HepG2 (cell line): ENCODE results near the gene PCED1B. TPM values are rescaled to one million over a fixed set of nuclear protein-coding genes. Genes with fewer than 3 reads are reported as not detected.

Experiments
- ATAC-seq: fragments of 200-7000 bp; cut with Tn5 transposase; 3 replicates; pipeline ENCODE4 v1.9.1; 2020; ENCODE audit warnings: mild to moderate bottlenecking, moderate library complexity
- BruUV-seq: library from RNA; stranded (reverse); fragments of 400-500 nt; replicated peaks from 2 replicates; lab custom pipeline; 2021; lab: Mats Ljungman, UMichigan
- CTCF ChIA-PET: fragments of 300-600 bp; formaldehyde crosslinking; extraction: SDS; loops from one replicate; lab custom pipeline; 2021; ENCODE audit warnings: low total read pairs, inconsistent platforms, low intra/inter-chr PET ratio; lab: Yijun Ruan, JAX
- POLR2A ChIA-PET: fragments of 350-600 bp; sonication (Branson Sonifier 250); formaldehyde crosslinking; loops from one replicate; lab custom pipeline; 2020; ENCODE audit warnings: antibody characterized with exemption, inconsistent platforms; lab: Yijun Ruan, JAX
- DNase-seq: peaks from one replicate; pipeline ENCODE4 v3.0.0-alpha.2; 2015; ENCODE audit warnings: low spot score
- FAIRE-seq: peaks from 3 replicates; lab custom pipeline; 2011; peaks lifted over from hg19 to GRCh38; lab: Jason Lieb, UNC
- H2AFZ ChIP-seq: one replicate; pipeline ENCODE4 v1.6.1; 2011; ENCODE audit warnings: low read length, inconsistent platforms
- H3K27ac ChIP-seq: fragments of 300-600 bp; 3 replicates; pipeline ENCODE4 v1.8.0; 2011; ENCODE audit warnings: mixed run types, mild to moderate bottlenecking, mixed read lengths, low read length, inconsistent platforms; ENCODE audit not compliant: insufficient read depth; ENCODE audit errors: extremely low read length
- H3K27me3 ChIP-seq, 2 experiments: fragments of 200-600 bp in 1 of 2; 2 replicates in 1 of 2; 3 replicates in 1 of 2; pipeline versions ENCODE4 v1.6.0 to v1.8.0; 2011; ENCODE audit warnings: low read length in 2 of 2, mild to moderate bottlenecking in 2 of 2, moderate library complexity in 2 of 2, inconsistent platforms in 1 of 2; ENCODE audit not compliant: insufficient read depth in 2 of 2, control insufficient read depth in 1 of 2
- H3K36me3 ChIP-seq, 2 experiments: fragments of 200-600 bp in 1 of 2; replicated peaks in 1 of 2; 2 replicates in 1 of 2; 3 replicates in 1 of 2; pipeline versions ENCODE4 v1.5.1 to v1.8.0; 2011; ENCODE audit warnings: low read length in 2 of 2, inconsistent platforms in 1 of 2; ENCODE audit not compliant: insufficient read depth in 2 of 2, control insufficient read depth in 1 of 2
- H3K4me1 ChIP-seq: 2 replicates; pipeline ENCODE4 v1.5.1; 2012; ENCODE audit warnings: low read length, inconsistent platforms; ENCODE audit not compliant: insufficient read depth
- H3K4me2 ChIP-seq: 2 replicates; pipeline ENCODE4 v1.6.0; 2011; ENCODE audit warnings: low read depth, low read length, inconsistent platforms
- H3K4me3 ChIP-seq, 3 experiments: fragments of 200-600 bp in 1 of 3; sonication (generic), shearing (Covaris generic) in 1 of 3; replicated peaks in 1 of 3; 2 replicates each; pipeline ENCODE4 v1.5.1; 2011 to 2016; ENCODE audit warnings: low read length in 3 of 3, inconsistent platforms in 2 of 3, low read depth in 2 of 3, mild to moderate bottlenecking in 2 of 3, control low read depth in 1 of 3, mixed read lengths in 1 of 3; ENCODE audit not compliant: insufficient read depth in 1 of 3
- H3K79me2 ChIP-seq: one replicate; pipeline ENCODE4 v1.6.1; 2011; ENCODE audit warnings: low read length, inconsistent platforms; ENCODE audit not compliant: insufficient read depth
- H3K9ac ChIP-seq: 2 replicates; pipeline ENCODE4 v1.6.0; 2011; ENCODE audit warnings: mild to moderate bottlenecking, low read depth, low read length, inconsistent platforms; ENCODE audit not compliant: insufficient read depth
- H3K9me3 ChIP-seq: 2 replicates; pipeline ENCODE4 v1.5.1; 2012; ENCODE audit warnings: mild to moderate bottlenecking, low read length
- H4K20me1 ChIP-seq: 2 replicates; pipeline ENCODE4 v1.6.0; 2011; ENCODE audit warnings: inconsistent platforms, mild to moderate bottlenecking, low read length, moderate library complexity; ENCODE audit not compliant: insufficient read depth
- ARID4A ChIP-seq: sonication (generic); formaldehyde crosslinking; IDR thresholded peaks from 2 replicates; pipeline ENCODE4 v1.5.0; 2020; ENCODE audit warnings: mild to moderate bottlenecking, missing genetic modification reagents, borderline replicate concordance
- ATAD3A ChIP-seq: sonication (generic); formaldehyde crosslinking; IDR thresholded peaks from 2 replicates; pipeline ENCODE4 v1.4.0; 2020; ENCODE audit warnings: missing genetic modification reagents
- CBX5 ChIP-seq: sonication (generic); formaldehyde crosslinking; IDR thresholded peaks from 2 replicates; pipeline ENCODE4 v1.4.0; 2020; ENCODE audit warnings: missing genetic modification reagents, borderline replicate concordance
- CCDC6 ChIP-seq: sonication (generic); formaldehyde crosslinking; IDR thresholded peaks from 2 replicates; pipeline ENCODE4 v1.8.1; 2022; ENCODE audit warnings: mild to moderate bottlenecking, missing genetic modification reagents, moderate library complexity
- ISL2 ChIP-seq: sonication (generic); formaldehyde crosslinking; IDR thresholded peaks from 2 replicates; pipeline ENCODE4 v1.5.0; 2020; ENCODE audit warnings: missing genetic modification reagents
- NFE2 ChIP-seq: sonication (generic); formaldehyde crosslinking; IDR thresholded peaks from 2 replicates; pipeline ENCODE4 v1.4.0; 2020; ENCODE audit warnings: missing genetic modification reagents
- ZFP62 ChIP-seq: sonication (generic); formaldehyde crosslinking; IDR thresholded peaks from 2 replicates; pipeline ENCODE4 v1.4.0; 2020; ENCODE audit warnings: missing genetic modification reagents
- ZNF382 ChIP-seq: sonication (generic); formaldehyde crosslinking; IDR thresholded peaks from 2 replicates; pipeline ENCODE4 v1.5.0; 2020; ENCODE audit warnings: missing genetic modification reagents, mild to moderate bottlenecking, borderline replicate concordance
- ZSCAN31 ChIP-seq: sonication (generic); formaldehyde crosslinking; IDR thresholded peaks from 2 replicates; pipeline ENCODE4 v1.5.0; 2020; ENCODE audit warnings: low read depth, mild to moderate bottlenecking, missing genetic modification reagents
- WGBS: methylation state at CpG from one replicate; pipeline ENCODE4 v1.1.6; 2017; ENCODE audit warnings: low lambda C conversion rate; 5-methylcytosine and 5-hydroxymethylcytosine counted together
- in situ Hi-C: cut with HindIII; loops from 2 replicates; pipeline ENCODE4 v1.10.0; 2017; ENCODE audit warnings: low pct_unique_long_range_greater_than_20kb; ENCODE audit not compliant: extremely low pct_ligation_motif_present
- intact Hi-C: fragments of 100-400 bp; cut with micrococcal nuclease; formaldehyde crosslinking; loops from one replicate; pipeline ENCODE4 v1.10.0; 2022; ENCODE audit not compliant: unreplicated experiment
- polyA plus RNA-seq, 8 experiments: library from polyadenylated mRNA; depleted of rRNA in 3 of 8; stranded (reverse) in 7 of 8; unstranded in 1 of 8; fragments of >200 nt; fragmentation: Illumina TruSeq in 4 of 8; extraction: Trizol in 4 of 8; gene quantifications; 2 replicates each; pipeline versions ENCODE4 v1.2.1 to v1.2.3, GENCODE V29; 2011 to 2016; ENCODE audit warnings: low read depth in 4 of 8, missing spikeins in 1 of 8, mixed read lengths in 1 of 8; ENCODE audit not compliant: insufficient read depth in 1 of 8
- total RNA-seq, 5 experiments: library from RNA; depleted of rRNA; stranded (reverse); fragments of >200 nt; fragmentation: Illumina TruSeq; extraction: Trizol; gene quantifications; 2 replicates each; pipeline ENCODE4 v1.2.3, GENCODE V29; 2016; ENCODE audit warnings: low read depth in 1 of 5

Gene PCED1B
- total and polyA plus RNA-seq, 2 of the 13 experiments (the other 11 are each of a cell fraction or from before 2014, with no cell fraction given), result 0.11 to 0.37 TPM

- POLR2A ChIA-PET, result no interaction called here
- in situ Hi-C loops, result no loop called here
- Histone ChIP-seq H3K27me3 (no peaks in the 10 kb centered on the region), H3K36me3 (no peaks in the 10 kb centered on the region), H3K4me1 (no peaks in the 10 kb centered on the region), H3K79me2 (no peaks in the 10 kb centered on the region), H3K27ac (no peak overlapping the region), H2AFZ (no peak overlapping the region), H3K9me3 (no peaks in the 10 kb centered on the region), H3K4me2 (no peak overlapping the region), H3K4me3 (no peak overlapping the region), H3K9ac (no peak overlapping the region), H4K20me1 (no peaks in the 10 kb centered on the region)
- BruUV-seq, result no TSS peak
- intact Hi-C loops, result no loop called here
- CTCF ChIA-PET, result no interaction called here
- TF ChIP-seq ZFP62 (CRISPR knock-in tag), result no peak
- TF ChIP-seq NFE2 (CRISPR knock-in tag), result peak; percentile 56; the same call in 1 of the 2 replicates
- WGBS, result 47% methylated on average over 6 of the region's 7 CpGs
- ATAC-seq, result no peak
- no peak for FAIRE-seq
- no peak for DNase-seq
These were observed 170.4 kb downstream of the PCED1B start for GRCh38 chr12:47249719-47250357.

- no peak overlapping the region for H3K27ac ChIP-seq
- no peak overlapping the region for H2AFZ ChIP-seq
- ChIA-PET POLR2A (no interaction called here), CTCF (no interaction called here)
- intact Hi-C loops (no loop called here), in situ Hi-C loops (no loop called here)
- no peaks in the 10 kb centered on the region for H3K36me3 ChIP-seq
- ATAC-seq (no peak), DNase-seq (no peak), FAIRE-seq (no peak)
- H3K27me3 ChIP-seq, result no peaks in the 10 kb centered on the region
- H3K4me1 ChIP-seq, result no peaks in the 10 kb centered on the region
- no peak overlapping the region for H3K9ac ChIP-seq
- H3K4me2 ChIP-seq, result no peak overlapping the region
- no peaks in the 10 kb centered on the region for H3K79me2 ChIP-seq
- H3K9me3 ChIP-seq, result no peaks in the 10 kb centered on the region
- BruUV-seq, result no TSS peak
- no peaks in the 10 kb centered on the region for H4K20me1 ChIP-seq
- H3K4me3 ChIP-seq, result no peak overlapping the region
- 38% methylated on average over 3 of the region's 3 CpGs for WGBS
- TF ChIP-seq ISL2 (CRISPR knock-in tag), result no peak
- no peak for TF ChIP-seq CBX5 (CRISPR knock-in tag)
- TF ChIP-seq ZNF382 (CRISPR knock-in tag), result no peak
- no peak for TF ChIP-seq ARID4A (CRISPR knock-in tag)
- TF ChIP-seq CCDC6, result no peak
- TF ChIP-seq ZSCAN31 (CRISPR knock-in tag), result no peak
- TF ChIP-seq ATAD3A (CRISPR knock-in tag), result no peak
These were observed 172.5 kb downstream of the PCED1B start for GRCh38 chr12:47251919-47252318.
